GM06990 (cell line): Measurements from ENCODE around the gene ETV6.

Experiments used
- DNase-seq: peaks from one replicate; pipeline ENCODE4 v3.0.0-alpha.2; 2011; ENCODE audit not compliant: insufficient read length; ENCODE audit errors: extremely low read depth
- H3K27me3 ChIP-seq: replicated peaks from 2 replicates; pipeline ENCODE4 v1.6.0; 2011; ENCODE audit warnings: low read length; ENCODE audit not compliant: control insufficient read depth, insufficient read depth
- H3K36me3 ChIP-seq: 2 replicates; pipeline ENCODE4 v1.5.1; 2011; ENCODE audit warnings: low read length; ENCODE audit not compliant: control insufficient read depth, insufficient read depth
- H3K4me3 ChIP-seq: replicated peaks from 2 replicates; pipeline ENCODE4 v1.5.1; 2011; ENCODE audit warnings: low read depth, mild to moderate bottlenecking, control low read depth, low read length
- CTCF ChIP-seq: IDR thresholded peaks from 2 replicates; pipeline ENCODE4 v1.5.1; 2011; ENCODE audit warnings: low read length, control low read depth, mild to moderate bottlenecking, inconsistent platforms; ENCODE audit not compliant: insufficient read depth, poor library complexity, severe bottlenecking

The ETV6 gene

GRCh38 chr12:11722071-11722470 is 72.6 kb downstream of the ETV6 start:
- TF ChIP-seq CTCF, result no peak
- no peak overlapping the region for H3K4me3 ChIP-seq
- no peaks in the 10 kb centered on the region for H3K27me3 ChIP-seq
- DNase-seq, result no peak
- peaks cover 3% of the 10 kb centered on the region; the same call in 1 of the 2 replicates for H3K36me3 ChIP-seq

GRCh38 chr12:11722578-11723138 is 73.2 kb downstream of the ETV6 start:
- Histone ChIP-seq H3K4me3 (no peak overlapping the region), H3K36me3 (peaks cover 3% of the 10 kb centered on the region; the same call in 1 of the 2 replicates), H3K27me3 (no peaks in the 10 kb centered on the region)
- DNase-seq, result no peak
- no peak for TF ChIP-seq CTCF

GRCh38 chr12:11723993-11724392 is 74.5 kb downstream of the ETV6 start:
- no peaks in the 10 kb centered on the region for H3K27me3 ChIP-seq
- no peak for DNase-seq
- H3K4me3 ChIP-seq, result no peak overlapping the region
- 0 out of 2 replicates have a peak, but pooled peaks cover 3% of the 10 kb centered on the region for H3K36me3 ChIP-seq
- no peak for TF ChIP-seq CTCF

GRCh38 chr12:11724888-11725311 is 75.4 kb downstream of the ETV6 start:
- H3K27me3 ChIP-seq, result no peaks in the 10 kb centered on the region
- no peak overlapping the region for H3K4me3 ChIP-seq
- DNase-seq, result no peak
- TF ChIP-seq CTCF, result no peak
- H3K36me3 ChIP-seq, result 0 out of 2 replicates have a peak, but pooled peaks cover 3% of the 10 kb centered on the region

- H3K27me3 ChIP-seq, result no peaks in the 10 kb centered on the region
These were observed 76.2 kb downstream of the ETV6 start for GRCh38 chr12:11725686-11726085.

More at GRCh38 chr12:11725686-11726085, 76.2 kb downstream of the ETV6 start:
- Histone ChIP-seq H3K36me3 (0 out of 2 replicates have a peak, but pooled peaks cover 3% of the 10 kb centered on the region), H3K4me3 (no peak overlapping the region)
- no peak for TF ChIP-seq CTCF
- peak; percentile 59 for DNase-seq
